Measurements from ENCODE around the gene LDLRAD4.

The LDLRAD4 gene

GRCh38 chr18:13394801-13395200 lies 176.2 kb downstream of the LDLRAD4 start:
- no peak overlapping the region for H3K9ac ChIP-seq (ENCODE audit: low read depth, low read length)
- H3K4me3 ChIP-seq (ENCODE audit: low read length), result no peak overlapping the region
- no peaks in the 10 kb centered on the region for H3K27me3 ChIP-seq (ENCODE audit: insufficient read depth, low read length)
- H3K4me1 ChIP-seq (ENCODE audit: insufficient read depth, low read length), result no peaks in the 10 kb centered on the region
- no peaks in the 10 kb centered on the region for H3K9me3 ChIP-seq (ENCODE audit: insufficient read depth, low read depth, low read length)
- no peaks in the 10 kb centered on the region for H3K36me3 ChIP-seq (ENCODE audit: insufficient read depth, low read depth, low read length)
- no peak overlapping the region for H3K27ac ChIP-seq (ENCODE audit: low read length)

GRCh38 chr18:13395577-13395976 lies 177.0 kb downstream of the LDLRAD4 start:
- Histone ChIP-seq H3K36me3 (ENCODE audit: insufficient read depth, low read depth, low read length) (no peaks in the 10 kb centered on the region), H3K4me3 (ENCODE audit: low read length) (no peak overlapping the region), H3K27ac (ENCODE audit: low read length) (no peak overlapping the region), H3K9me3 (ENCODE audit: insufficient read depth, low read depth, low read length) (no peaks in the 10 kb centered on the region), H3K4me1 (ENCODE audit: insufficient read depth, low read length) (no peaks in the 10 kb centered on the region), H3K9ac (ENCODE audit: low read depth, low read length) (no peak overlapping the region), H3K27me3 (ENCODE audit: insufficient read depth, low read length) (no peaks in the 10 kb centered on the region)

- H3K4me1 ChIP-seq (ENCODE audit: insufficient read depth, low read length), result no peaks in the 10 kb centered on the region
- no peaks in the 10 kb centered on the region for H3K36me3 ChIP-seq (ENCODE audit: insufficient read depth, low read depth, low read length)
- H3K9ac ChIP-seq (ENCODE audit: low read depth, low read length), result no peak overlapping the region
- no peaks in the 10 kb centered on the region for H3K9me3 ChIP-seq (ENCODE audit: insufficient read depth, low read depth, low read length)
- no peak overlapping the region for H3K27ac ChIP-seq (ENCODE audit: low read length)
- no peak overlapping the region for H3K4me3 ChIP-seq (ENCODE audit: low read length)
- H3K27me3 ChIP-seq (ENCODE audit: insufficient read depth, low read length), result no peaks in the 10 kb centered on the region
Measured at GRCh38 chr18:13397504-13398163, 179.1 kb downstream of the LDLRAD4 start.

GRCh38 chr18:13398631-13399030 lies 180.1 kb downstream of the LDLRAD4 start:
- Histone ChIP-seq H3K36me3 (ENCODE audit: insufficient read depth, low read depth, low read length) (no peaks in the 10 kb centered on the region), H3K9ac (ENCODE audit: low read depth, low read length) (no peak overlapping the region), H3K4me1 (ENCODE audit: insufficient read depth, low read length) (no peaks in the 10 kb centered on the region), H3K9me3 (ENCODE audit: insufficient read depth, low read depth, low read length) (no peaks in the 10 kb centered on the region), H3K27ac (ENCODE audit: low read length) (no peak overlapping the region), H3K4me3 (ENCODE audit: low read length) (no peak overlapping the region), H3K27me3 (ENCODE audit: insufficient read depth, low read length) (no peaks in the 10 kb centered on the region)

GRCh38 chr18:13399511-13399910 lies 181.0 kb downstream of the LDLRAD4 start:
- Histone ChIP-seq H3K36me3 (ENCODE audit: insufficient read depth, low read depth, low read length) (no peaks in the 10 kb centered on the region), H3K27me3 (ENCODE audit: insufficient read depth, low read length) (no peaks in the 10 kb centered on the region), H3K9ac (ENCODE audit: low read depth, low read length) (no peak overlapping the region), H3K9me3 (ENCODE audit: insufficient read depth, low read depth, low read length) (no peaks in the 10 kb centered on the region), H3K4me3 (ENCODE audit: low read length) (no peak overlapping the region), H3K27ac (ENCODE audit: low read length) (no peak overlapping the region), H3K4me1 (ENCODE audit: insufficient read depth, low read length) (no peaks in the 10 kb centered on the region)

- Histone ChIP-seq H3K27ac (ENCODE audit: low read length) (no peak overlapping the region), H3K9ac (ENCODE audit: low read depth, low read length) (no peak overlapping the region), H3K4me1 (ENCODE audit: insufficient read depth, low read length) (no peaks in the 10 kb centered on the region), H3K9me3 (ENCODE audit: insufficient read depth, low read depth, low read length) (no peaks in the 10 kb centered on the region), H3K27me3 (ENCODE audit: insufficient read depth, low read length) (no peaks in the 10 kb centered on the region), H3K36me3 (ENCODE audit: insufficient read depth, low read depth, low read length) (no peaks in the 10 kb centered on the region), H3K4me3 (ENCODE audit: low read length) (no peak overlapping the region)
Measured at GRCh38 chr18:13400636-13401315, 182.2 kb downstream of the LDLRAD4 start.

- no peaks in the 10 kb centered on the region for H3K36me3 ChIP-seq (ENCODE audit: insufficient read depth, low read depth, low read length)
- H3K27me3 ChIP-seq (ENCODE audit: insufficient read depth, low read length), result no peaks in the 10 kb centered on the region
- H3K4me3 ChIP-seq (ENCODE audit: low read length), result no peak overlapping the region
- no peaks in the 10 kb centered on the region for H3K4me1 ChIP-seq (ENCODE audit: insufficient read depth, low read length)
- H3K9me3 ChIP-seq (ENCODE audit: insufficient read depth, low read depth, low read length), result no peaks in the 10 kb centered on the region
- no peak overlapping the region for H3K27ac ChIP-seq (ENCODE audit: low read length)
- no peak overlapping the region for H3K9ac ChIP-seq (ENCODE audit: low read depth, low read length)
Measured at GRCh38 chr18:13401404-13401803, 182.8 kb downstream of the LDLRAD4 start.

- Histone ChIP-seq H3K4me3 (ENCODE audit: low read length) (no peak overlapping the region), H3K36me3 (ENCODE audit: insufficient read depth, low read depth, low read length) (no peaks in the 10 kb centered on the region), H3K9ac (ENCODE audit: low read depth, low read length) (no peak overlapping the region), H3K4me1 (ENCODE audit: insufficient read depth, low read length) (no peaks in the 10 kb centered on the region), H3K27me3 (ENCODE audit: insufficient read depth, low read length) (no peaks in the 10 kb centered on the region), H3K27ac (ENCODE audit: low read length) (no peak overlapping the region), H3K9me3 (ENCODE audit: insufficient read depth, low read depth, low read length) (no peaks in the 10 kb centered on the region)
Measured at GRCh38 chr18:13401826-13402225, 183.3 kb downstream of the LDLRAD4 start.

GRCh38 chr18:13403786-13404549 lies 185.4 kb downstream of the LDLRAD4 start:
- Histone ChIP-seq H3K9me3 (ENCODE audit: insufficient read depth, low read depth, low read length) (no peaks in the 10 kb centered on the region), H3K9ac (ENCODE audit: low read depth, low read length) (no peak overlapping the region), H3K27me3 (ENCODE audit: insufficient read depth, low read length) (no peaks in the 10 kb centered on the region), H3K36me3 (ENCODE audit: insufficient read depth, low read depth, low read length) (no peaks in the 10 kb centered on the region), H3K4me3 (ENCODE audit: low read length) (no peak overlapping the region), H3K4me1 (ENCODE audit: insufficient read depth, low read length) (no peaks in the 10 kb centered on the region), H3K27ac (ENCODE audit: low read length) (no peak overlapping the region)

GRCh38 chr18:13405305-13406038 lies 186.9 kb downstream of the LDLRAD4 start:
- H3K9me3 ChIP-seq (ENCODE audit: insufficient read depth, low read depth, low read length), result no peaks in the 10 kb centered on the region
- no peak overlapping the region for H3K9ac ChIP-seq (ENCODE audit: low read depth, low read length)
- H3K4me3 ChIP-seq (ENCODE audit: low read length), result no peak overlapping the region
- no peaks in the 10 kb centered on the region for H3K4me1 ChIP-seq (ENCODE audit: insufficient read depth, low read length)
- no peak overlapping the region for H3K27ac ChIP-seq (ENCODE audit: low read length)
- H3K36me3 ChIP-seq (ENCODE audit: insufficient read depth, low read depth, low read length), result no peaks in the 10 kb centered on the region
- no peaks in the 10 kb centered on the region for H3K27me3 ChIP-seq (ENCODE audit: insufficient read depth, low read length)

- Histone ChIP-seq H3K36me3 (ENCODE audit: insufficient read depth, low read depth, low read length) (no peaks in the 10 kb centered on the region), H3K27me3 (ENCODE audit: insufficient read depth, low read length) (no peaks in the 10 kb centered on the region), H3K4me1 (ENCODE audit: insufficient read depth, low read length) (no peaks in the 10 kb centered on the region), H3K27ac (ENCODE audit: low read length) (no peak overlapping the region), H3K9me3 (ENCODE audit: insufficient read depth, low read depth, low read length) (no peaks in the 10 kb centered on the region), H3K4me3 (ENCODE audit: low read length) (no peak overlapping the region), H3K9ac (ENCODE audit: low read depth, low read length) (no peak overlapping the region)
Measured at GRCh38 chr18:13406049-13406615, 187.6 kb downstream of the LDLRAD4 start.

All from iPS-20b (cell line).